Stimulated activated CD8-positive, alpha-beta memory T cell treated with anti-CD3 and anti-CD28 coated beads, Interleukin-15, amount 100 ng/mL, for 1 hour (primary cell): ENCODE measurements around the gene MAST4.
"Not testable (repeated sequence)": the region's sequence is repeated elsewhere in the genome, so short reads cannot be mapped to it uniquely, and the experiment has no call there.

Experiments used
- DNase-seq: peaks from one replicate; pipeline ENCODE4 v3.0.0-alpha.2; 2020; ENCODE audit warnings: low read depth

MAST4 gene

GRCh38 chr5:67089200-67089725 lies 493.1 kb downstream of the MAST4 start:
- DNase-seq = no peak

- no peak for DNase-seq
Measured at GRCh38 chr5:67090040-67090439, 493.8 kb downstream of the MAST4 start.

GRCh38 chr5:67090593-67090992 lies 494.4 kb downstream of the MAST4 start:
- no peak for DNase-seq

- DNase-seq = no peak
Measured at GRCh38 chr5:67092535-67092934, 496.3 kb downstream of the MAST4 start.

- no peak for DNase-seq
Measured at GRCh38 chr5:67093279-67093678, 497.1 kb downstream of the MAST4 start.

- DNase-seq = no peak
Measured at GRCh38 chr5:67094476-67095300, 498.5 kb downstream of the MAST4 start.

GRCh38 chr5:67095346-67096171 lies 499.4 kb downstream of the MAST4 start:
- DNase-seq = no peak

- DNase-seq = no peak
Measured at GRCh38 chr5:67098656-67099055, 502.5 kb downstream of the MAST4 start.

- no peak for DNase-seq
Measured at GRCh38 chr5:67100301-67100700, 504.1 kb downstream of the MAST4 start.

GRCh38 chr5:67102708-67103107 lies 506.5 kb downstream of the MAST4 start:
- no peak for DNase-seq

GRCh38 chr5:67104859-67105258 lies 508.7 kb downstream of the MAST4 start:
- no peak for DNase-seq

- no peak for DNase-seq
Measured at GRCh38 chr5:67105270-67105669, 509.1 kb downstream of the MAST4 start.

GRCh38 chr5:67106626-67107342 lies 510.6 kb downstream of the MAST4 start:
- no peak for DNase-seq

- no peak for DNase-seq
Measured at GRCh38 chr5:67111779-67112178, 515.6 kb downstream of the MAST4 start.

- no peak for DNase-seq
Measured at GRCh38 chr5:67115246-67115645, 519.1 kb downstream of the MAST4 start.

GRCh38 chr5:67115817-67116216 lies 519.6 kb downstream of the MAST4 start:
- DNase-seq = no peak

GRCh38 chr5:67118050-67118620 lies 521.9 kb downstream of the MAST4 start:
- no peak for DNase-seq

- DNase-seq = no peak
Measured at GRCh38 chr5:67119010-67119409, 522.8 kb downstream of the MAST4 start.

GRCh38 chr5:67120032-67120431 lies 523.8 kb downstream of the MAST4 start:
- DNase-seq = no peak

- no peak for DNase-seq
Measured at GRCh38 chr5:67123819-67124218, 527.6 kb downstream of the MAST4 start.

- DNase-seq = no peak
Measured at GRCh38 chr5:67124556-67124955, 528.4 kb downstream of the MAST4 start.

- DNase-seq = not testable (repeated sequence)
Measured at GRCh38 chr5:67127347-67127895, 531.2 kb downstream of the MAST4 start.
